AG10803 (cell line): Measurements from ENCODE around the gene CD99L2.

ENCODE experiments used
- DNase-seq: peaks from one replicate; pipeline ENCODE4 v3.0.0; 2010; ENCODE audit warnings: low read depth
- H3K4me3 ChIP-seq: 2 replicates; pipeline ENCODE4 v1.5.1; 2011; ENCODE audit warnings: mild to moderate bottlenecking, low read length, control low read depth
- CTCF ChIP-seq: conservative IDR thresholded peaks from 2 replicates; pipeline ENCODE4 v1.5.1; 2011; ENCODE audit warnings: mild to moderate bottlenecking, low read length, control low read depth, inconsistent platforms

The CD99L2 gene

GRCh38 chrX:150856785-150857184, 41.7 kb downstream of the CD99L2 start:
- H3K4me3 ChIP-seq: no peak overlapping the region
- TF ChIP-seq CTCF: no peak
- DNase-seq: no peak

GRCh38 chrX:150856101-150856500, 42.4 kb downstream of the CD99L2 start:
- no peak for TF ChIP-seq CTCF
- no peak for DNase-seq
- H3K4me3 ChIP-seq: no peak overlapping the region

GRCh38 chrX:150854856-150855255, 43.6 kb downstream of the CD99L2 start:
- no peak for DNase-seq
- H3K4me3 ChIP-seq: no peak overlapping the region
- TF ChIP-seq CTCF: no peak

GRCh38 chrX:150849996-150850720, 48.3 kb downstream of the CD99L2 start:
- DNase-seq: no peak
- TF ChIP-seq CTCF: no peak
- H3K4me3 ChIP-seq: no peak overlapping the region

- no peak for DNase-seq
- no peak for TF ChIP-seq CTCF
- no peak overlapping the region for H3K4me3 ChIP-seq
Measured at GRCh38 chrX:150849486-150849885, 49.0 kb downstream of the CD99L2 start.

GRCh38 chrX:150848914-150849365, 49.5 kb downstream of the CD99L2 start:
- no peak for TF ChIP-seq CTCF
- H3K4me3 ChIP-seq: no peak overlapping the region
- no peak for DNase-seq

- DNase-seq: no peak
- no peak overlapping the region for H3K4me3 ChIP-seq
- no peak for TF ChIP-seq CTCF
Measured at GRCh38 chrX:150847088-150847487, 51.4 kb downstream of the CD99L2 start.
